ENCODE measurements around the gene TTYH2.

TTYH2 gene

DNA sequence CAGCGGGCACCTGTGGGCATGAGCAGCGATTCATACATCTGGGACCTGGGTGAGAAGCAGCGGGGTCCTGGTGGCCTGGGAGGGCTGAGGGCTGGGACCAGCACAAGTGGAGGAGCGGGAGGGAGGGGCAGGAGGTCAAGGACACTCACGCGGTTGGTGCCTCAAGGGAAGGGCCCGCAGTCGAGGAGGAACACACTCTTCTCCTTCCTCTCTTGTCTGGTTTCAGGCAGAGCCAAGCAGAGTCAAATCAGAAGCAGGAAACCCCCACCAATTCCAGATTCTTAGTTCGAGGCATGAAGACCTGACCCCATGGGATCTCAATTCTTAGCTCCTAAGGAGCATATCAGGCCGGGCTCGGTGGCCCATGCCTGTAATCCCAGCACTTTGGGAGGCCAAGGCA lies 76.3 kb downstream of the TTYH2 start:
- DNase-seq (ENCODE audit: low read depth in 2 of 2) = no peak

DNA sequence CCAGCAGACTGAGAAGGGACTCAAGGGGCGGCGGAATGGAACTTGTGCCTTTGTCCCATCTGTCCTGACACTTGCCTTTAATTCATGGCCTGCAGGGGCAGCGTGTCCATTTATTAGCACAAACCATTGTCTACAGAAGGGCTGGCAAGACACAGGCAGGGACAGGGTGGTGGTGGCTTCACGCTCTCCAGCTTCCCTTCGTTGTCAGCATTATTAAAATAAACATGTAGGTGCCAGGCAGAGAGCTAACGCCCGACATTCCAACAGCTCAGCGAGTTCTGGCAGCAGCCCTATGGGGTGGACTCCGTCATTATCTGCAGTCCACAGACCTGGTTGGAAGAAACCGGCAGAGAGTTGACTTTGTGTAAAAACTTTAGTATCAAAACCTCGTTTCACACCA lies 77.0 kb downstream of the TTYH2 start:
- DNase-seq (ENCODE audit: low read depth in 2 of 2) = no peak

DNA sequence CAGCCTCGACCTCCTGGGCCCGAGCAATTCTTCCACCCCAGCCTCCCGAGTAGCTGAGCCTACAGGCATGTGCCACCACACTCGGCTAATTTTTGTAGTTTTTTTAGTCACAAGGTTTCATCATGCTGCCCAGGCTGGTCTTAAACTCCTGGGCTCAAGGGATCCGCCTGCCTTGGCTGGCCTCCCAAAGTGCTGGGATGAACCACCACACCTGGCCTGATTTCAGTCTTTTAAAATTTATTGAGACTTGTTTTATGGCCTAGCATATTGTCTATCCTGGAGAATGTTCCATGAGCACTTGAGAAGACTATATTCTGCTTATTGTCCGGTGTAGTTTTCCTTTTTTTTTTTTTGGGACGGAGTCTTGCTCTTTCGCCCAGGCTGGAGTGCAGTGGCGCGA lies 79.1 kb downstream of the TTYH2 start:
- DNase-seq (ENCODE audit: low read depth in 2 of 2) = no peak

DNA sequence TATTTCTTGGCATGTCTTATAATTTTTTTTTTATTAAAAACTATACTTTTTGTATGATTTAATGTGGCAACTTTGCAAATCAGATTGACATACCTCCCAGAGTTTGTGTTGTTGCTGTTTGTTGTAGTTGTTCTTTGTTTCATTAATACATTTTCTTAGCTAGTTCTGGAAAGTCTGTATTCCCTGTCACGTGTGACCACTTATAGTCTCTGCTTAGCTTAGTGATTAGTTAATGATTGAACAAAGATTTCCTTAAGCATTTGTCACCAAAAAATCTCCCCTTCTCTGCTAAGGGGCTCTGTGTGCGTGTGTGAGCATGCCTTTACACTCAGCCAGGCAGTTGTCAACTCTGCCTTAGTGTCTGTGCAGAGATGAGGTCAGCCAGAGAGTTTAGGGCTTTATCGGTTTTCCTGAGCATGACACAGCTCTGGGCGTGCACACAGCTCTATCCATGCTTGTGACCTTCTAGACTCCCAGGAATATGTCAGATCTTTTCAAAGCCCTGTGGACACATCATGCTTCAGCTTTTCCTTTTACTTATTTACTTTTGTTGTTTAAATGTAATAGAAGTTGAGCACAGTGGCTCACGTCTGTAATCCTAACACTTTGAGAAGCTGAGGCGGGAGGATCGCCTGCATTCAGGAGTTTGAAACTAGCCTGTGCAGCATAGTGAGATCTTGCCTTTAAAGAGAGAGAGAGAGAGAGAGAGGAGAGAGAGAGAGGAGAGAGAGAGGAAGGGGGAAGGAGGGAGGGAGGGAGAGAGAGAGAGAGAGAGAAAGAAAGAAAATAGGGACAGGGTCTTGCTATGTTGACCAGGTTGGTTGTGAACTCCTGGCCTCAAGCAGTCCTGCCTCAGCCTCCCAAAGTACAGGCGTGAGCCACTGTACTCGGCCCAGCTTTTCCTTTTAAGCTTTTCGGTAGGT lies 82.5 kb downstream of the TTYH2 start:
- DNase-seq (ENCODE audit: low read depth in 2 of 2) = no peak

- no peak for DNase-seq (ENCODE audit: low read depth in 2 of 2)
These were observed 83.2 kb downstream of the TTYH2 start for GRCh38 chr17:74296548-74296936.

GRCh38 chr17:74297941-74298340 lies 84.6 kb downstream of the TTYH2 start:
- DNase-seq (ENCODE audit: low read depth in 2 of 2) = no peak

DNA sequence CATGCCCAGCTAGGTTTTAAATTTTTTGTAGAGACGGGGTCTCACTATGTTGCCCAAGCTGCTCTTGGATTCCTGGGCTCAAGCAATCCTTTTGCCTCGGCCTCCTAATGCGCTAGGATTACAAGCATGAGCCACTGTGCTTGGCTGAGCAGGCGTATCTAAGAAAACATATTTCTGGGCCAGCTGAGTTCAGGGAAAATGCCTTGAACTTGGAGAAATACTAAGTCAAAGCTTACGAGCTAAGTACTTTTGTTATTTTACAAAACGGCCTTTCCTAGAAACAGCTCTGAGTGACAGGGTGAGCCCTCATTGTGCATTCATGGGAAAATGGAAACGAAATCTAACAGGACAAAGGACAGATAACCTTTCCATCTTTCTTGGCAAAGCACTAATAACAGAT lies 85.4 kb downstream of the TTYH2 start:
- no peak for DNase-seq (ENCODE audit: low read depth in 2 of 2)

DNA sequence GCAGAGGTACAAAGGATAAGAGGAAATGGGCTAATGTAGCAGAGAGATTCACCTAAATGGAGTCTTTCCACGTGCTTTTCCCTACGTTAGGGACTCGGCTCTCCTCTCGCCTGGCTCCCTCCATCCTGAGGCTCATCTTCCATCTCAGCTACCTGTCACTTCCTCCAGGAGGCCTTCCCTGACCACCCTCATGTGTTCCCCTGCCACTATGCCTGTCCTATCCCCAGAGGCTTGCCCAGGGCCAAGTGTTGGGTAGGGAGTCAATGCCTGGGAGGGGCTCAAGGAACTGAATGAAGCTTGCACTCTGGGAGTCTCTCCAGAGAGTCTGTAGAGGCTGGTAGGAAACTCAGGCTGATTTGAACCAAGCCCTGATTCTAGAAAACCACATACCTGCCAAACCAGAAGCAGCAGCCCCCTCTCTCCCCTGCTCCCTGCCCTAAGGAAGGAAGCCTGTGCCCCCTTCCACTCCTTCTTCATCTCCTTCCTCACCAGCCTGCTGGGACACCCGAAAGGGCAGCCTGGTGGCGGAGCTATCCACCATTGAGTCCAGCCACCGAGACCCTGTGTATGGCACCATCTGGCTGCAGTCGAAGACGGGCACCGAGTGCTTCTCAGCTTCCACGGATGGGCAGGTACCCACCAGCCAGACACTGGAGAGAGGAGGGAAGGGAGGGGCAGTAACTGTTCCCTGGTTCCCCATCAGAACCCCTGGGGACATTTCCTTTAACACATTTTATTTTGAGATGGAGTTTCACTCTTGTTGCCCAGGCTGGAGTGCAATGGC lies 86.0 kb downstream of the TTYH2 start:
- DNase-seq (ENCODE audit: low read depth in 2 of 2) = no peak

GRCh38 chr17:74303305-74303704 lies 89.9 kb downstream of the TTYH2 start:
- DNase-seq (ENCODE audit: low read depth in 2 of 2) = no peak

- no peak for DNase-seq (ENCODE audit: low read depth in 2 of 2)
These were observed 90.8 kb downstream of the TTYH2 start for GRCh38 chr17:74304184-74304583.

DNA sequence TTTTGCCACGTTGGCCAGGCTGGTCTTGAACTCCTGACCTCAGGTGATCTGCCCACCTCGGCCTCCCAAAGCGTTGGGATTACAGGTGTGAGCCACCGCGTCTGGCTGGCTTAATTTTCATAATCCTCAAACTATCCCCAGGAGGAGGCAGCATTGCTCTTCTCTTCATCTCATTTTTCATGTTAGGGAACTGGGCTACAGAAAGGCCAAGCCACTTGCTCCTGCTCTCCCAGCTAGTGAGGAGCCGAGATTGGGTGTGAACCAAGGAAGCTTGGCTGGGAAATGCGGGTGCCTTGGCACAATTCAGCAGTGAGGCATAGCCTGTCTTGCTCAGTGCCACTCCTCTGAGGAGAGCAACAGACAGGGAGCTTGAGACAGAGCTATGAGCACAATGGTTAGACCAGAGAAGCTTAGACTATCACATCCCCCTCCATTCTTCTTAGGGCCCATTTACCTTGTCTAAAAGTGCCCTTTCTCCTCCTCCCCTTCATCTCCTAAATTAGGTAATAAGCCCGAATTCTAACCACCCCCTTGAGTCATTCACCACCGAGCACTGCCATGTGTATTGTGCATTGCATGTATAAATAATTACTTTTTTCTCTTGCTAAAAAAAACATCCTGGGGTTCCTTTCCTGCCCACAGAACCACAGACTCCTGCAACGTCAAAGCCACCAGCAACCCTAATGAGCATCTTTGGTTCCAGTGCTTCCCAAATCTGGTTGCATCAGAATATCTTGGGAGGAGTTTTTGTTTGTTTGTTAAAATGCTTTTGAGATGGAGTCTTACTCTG lies 92.7 kb downstream of the TTYH2 start:
- no peak for DNase-seq (ENCODE audit: low read depth in 2 of 2)

GRCh38 chr17:74307984-74308773 lies 94.8 kb downstream of the TTYH2 start:
- DNase-seq (ENCODE audit: low read depth in 2 of 2) = no peak

GRCh38 chr17:74309902-74310301 lies 96.5 kb downstream of the TTYH2 start:
- no peak for DNase-seq (ENCODE audit: low read depth in 2 of 2)
